Stimulated activated naive CD8-positive, alpha-beta T cell treated with anti-CD3 and anti-CD28 coated beads, Interleukin-15, amount 100 ng/mL, for 72 hours (primary cell): Measurements from ENCODE around the gene GFY.
A peak's percentile ranks its signal among the peaks of the same experiment; 100 is the strongest.

ENCODE experiments used
- ATAC-seq: fragments of 150-1000 bp; cut with Tn5 transposase; 2 replicates; pipeline ENCODE4 v1.10.0; 2021; ENCODE audit warnings: mild to moderate bottlenecking, moderate library complexity
- DNase-seq, 2 donors: peaks; one replicate each; pipeline ENCODE4 v3.0.0; 2021 to 2022
- H3K27ac Mint-ChIP-seq, 2 donors: one replicate each; pipeline ENCODE4 v1.8.0; 2022; ENCODE audit warnings: mild to moderate bottlenecking in 2 of 2, mixed read lengths in 2 of 2, moderate library complexity in 2 of 2
- H3K27me3 Mint-ChIP-seq: one replicate; pipeline ENCODE4 v1.8.0; 2022; ENCODE audit warnings: mixed read lengths
- H3K4me1 Mint-ChIP-seq: one replicate; pipeline ENCODE4 v1.8.0; 2022; ENCODE audit warnings: mild to moderate bottlenecking, mixed read lengths
- H3K4me3 Mint-ChIP-seq, 2 donors: one replicate each; pipeline ENCODE4 v1.8.0; 2022; ENCODE audit warnings: mild to moderate bottlenecking in 2 of 2, mixed read lengths in 2 of 2, moderate library complexity in 1 of 2
- H3K9me3 Mint-ChIP-seq, 2 donors: one replicate each; pipeline ENCODE4 v1.8.0; 2022; ENCODE audit warnings: mixed read lengths in 2 of 2

GFY gene

GRCh38 chr19:49398931-49399330 lies 26.3 kb upstream of the GFY start:
- DNase-seq (no peak), ATAC-seq (no peak)
- H3K9me3 Mint-ChIP-seq = no peaks in the 10 kb centered on the region
- H3K4me3 Mint-ChIP-seq = no peak overlapping the region
- peak overlapping the region in 1 of 2 donors; percentile 81 for H3K27ac Mint-ChIP-seq
- H3K27me3 Mint-ChIP-seq = no peaks in the 10 kb centered on the region
- H3K4me1 Mint-ChIP-seq = peaks cover 28% of the 10 kb centered on the region

- no peak overlapping the region for H3K4me3 Mint-ChIP-seq
- no peaks in the 10 kb centered on the region for H3K9me3 Mint-ChIP-seq
- no peak overlapping the region for H3K27ac Mint-ChIP-seq
- no peak for ATAC-seq
- peaks cover 31% of the 10 kb centered on the region for H3K4me1 Mint-ChIP-seq
- no peak for DNase-seq
- H3K27me3 Mint-ChIP-seq = no peaks in the 10 kb centered on the region
These were observed 25.2 kb upstream of the GFY start for GRCh38 chr19:49400029-49400428.

- H3K4me1 Mint-ChIP-seq = peaks cover 35% of the 10 kb centered on the region
- H3K4me3 Mint-ChIP-seq = no peak overlapping the region
- no peak for DNase-seq
- H3K9me3 Mint-ChIP-seq = no peaks in the 10 kb centered on the region
- no peak for ATAC-seq
- H3K27ac Mint-ChIP-seq = peak overlapping the region in 1 of 2 donors; percentile 55
- H3K27me3 Mint-ChIP-seq = no peaks in the 10 kb centered on the region
These were observed 21.6 kb upstream of the GFY start for GRCh38 chr19:49403404-49404187.

- no peak for ATAC-seq
- no peak overlapping the region for H3K27ac Mint-ChIP-seq
- no peak overlapping the region for H3K4me3 Mint-ChIP-seq
- H3K27me3 Mint-ChIP-seq = no peaks in the 10 kb centered on the region
- no peak for DNase-seq
- H3K9me3 Mint-ChIP-seq = no peaks in the 10 kb centered on the region
- H3K4me1 Mint-ChIP-seq = peaks cover 53% of the 10 kb centered on the region
These were observed 18.1 kb upstream of the GFY start for GRCh38 chr19:49407079-49407478.

GRCh38 chr19:49407482-49408015 lies 17.6 kb upstream of the GFY start:
- DNase-seq = no peak
- ATAC-seq = no peak
- Mint-ChIP-seq H3K27me3 (no peaks in the 10 kb centered on the region), H3K4me3 (no peak overlapping the region), H3K9me3 (no peaks in the 10 kb centered on the region), H3K27ac (no peak overlapping the region), H3K4me1 (peaks cover 55% of the 10 kb centered on the region)

- ATAC-seq (no peak), DNase-seq (no peak)
- Mint-ChIP-seq H3K4me1 (peaks cover 49% of the 10 kb centered on the region), H3K4me3 (peak overlapping the region; percentile 58), H3K27me3 (no peaks in the 10 kb centered on the region), H3K9me3 (no peaks in the 10 kb centered on the region), H3K27ac (peak overlapping the region; percentile 90 to 92)
These were observed 16.3 kb upstream of the GFY start for GRCh38 chr19:49408816-49409440.

- Mint-ChIP-seq H3K27me3 (no peaks in the 10 kb centered on the region), H3K4me1 (peaks cover 46% of the 10 kb centered on the region), H3K4me3 (peak overlapping the region; percentile 58), H3K9me3 (no peaks in the 10 kb centered on the region), H3K27ac (peak overlapping the region; percentile 62 to 92)
- ATAC-seq = peak; percentile 75
- DNase-seq = no peak
These were observed 15.7 kb upstream of the GFY start for GRCh38 chr19:49409441-49410029.

- DNase-seq (no peak), ATAC-seq (no peak)
- H3K9me3 Mint-ChIP-seq = no peaks in the 10 kb centered on the region
- H3K27ac Mint-ChIP-seq = peak overlapping the region in 1 of 2 donors; percentile 16
- H3K27me3 Mint-ChIP-seq = peaks cover 3% of the 10 kb centered on the region
- H3K4me3 Mint-ChIP-seq = no peak overlapping the region
- peaks cover 46% of the 10 kb centered on the region for H3K4me1 Mint-ChIP-seq
These were observed 13.4 kb upstream of the GFY start for GRCh38 chr19:49411681-49412326.

GRCh38 chr19:49413348-49413747 lies 11.8 kb upstream of the GFY start:
- H3K27ac Mint-ChIP-seq = no peak overlapping the region
- DNase-seq = no peak
- H3K27me3 Mint-ChIP-seq = peaks cover 18% of the 10 kb centered on the region
- no peaks in the 10 kb centered on the region for H3K9me3 Mint-ChIP-seq
- peaks cover 36% of the 10 kb centered on the region for H3K4me1 Mint-ChIP-seq
- no peak overlapping the region for H3K4me3 Mint-ChIP-seq
- no peak for ATAC-seq

GRCh38 chr19:49414256-49414655 lies 10.9 kb upstream of the GFY start:
- H3K4me3 Mint-ChIP-seq = no peak overlapping the region
- H3K27me3 Mint-ChIP-seq = peaks cover 27% of the 10 kb centered on the region
- ATAC-seq (no peak), DNase-seq (no peak)
- H3K4me1 Mint-ChIP-seq = peaks cover 27% of the 10 kb centered on the region
- no peak overlapping the region for H3K27ac Mint-ChIP-seq
- H3K9me3 Mint-ChIP-seq = no peaks in the 10 kb centered on the region

GRCh38 chr19:49415102-49415809 lies 9.9 kb upstream of the GFY start:
- no peaks in the 10 kb centered on the region for H3K9me3 Mint-ChIP-seq
- ATAC-seq = no peak
- peaks cover 17% of the 10 kb centered on the region for H3K4me1 Mint-ChIP-seq
- H3K27me3 Mint-ChIP-seq = peaks cover 37% of the 10 kb centered on the region
- no peak overlapping the region for H3K4me3 Mint-ChIP-seq
- H3K27ac Mint-ChIP-seq = peak overlapping the region in 1 of 2 donors; percentile 75
- DNase-seq = no peak

GRCh38 chr19:49415810-49416200 lies 9.4 kb upstream of the GFY start:
- no peak for DNase-seq
- Mint-ChIP-seq H3K9me3 (no peaks in the 10 kb centered on the region), H3K27ac (no peak overlapping the region), H3K27me3 (peaks cover 43% of the 10 kb centered on the region), H3K4me1 (peaks cover 18% of the 10 kb centered on the region), H3K4me3 (no peak overlapping the region)
- no peak for ATAC-seq

- Mint-ChIP-seq H3K4me1 (peaks cover 18% of the 10 kb centered on the region), H3K27me3 (peaks cover 55% of the 10 kb centered on the region), H3K4me3 (no peak overlapping the region), H3K9me3 (no peaks in the 10 kb centered on the region), H3K27ac (no peak overlapping the region)
- no peak for DNase-seq
- ATAC-seq = no peak
These were observed 8.1 kb upstream of the GFY start for GRCh38 chr19:49417088-49417487.

GRCh38 chr19:49418511-49418910 lies 6.7 kb upstream of the GFY start:
- Mint-ChIP-seq H3K9me3 (no peaks in the 10 kb centered on the region), H3K4me3 (no peak overlapping the region), H3K27ac (no peak overlapping the region), H3K27me3 (peaks cover 70% of the 10 kb centered on the region), H3K4me1 (peaks cover 29% of the 10 kb centered on the region)
- ATAC-seq (no peak), DNase-seq (no peak)

- peaks cover 36% of the 10 kb centered on the region for H3K4me1 Mint-ChIP-seq
- DNase-seq = no peak
- peaks cover 76% of the 10 kb centered on the region for H3K27me3 Mint-ChIP-seq
These were observed 6.0 kb upstream of the GFY start for GRCh38 chr19:49419173-49419572.

More at GRCh38 chr19:49419173-49419572, 6.0 kb upstream of the GFY start:
- ATAC-seq = no peak
- Mint-ChIP-seq H3K27ac (no peak overlapping the region), H3K4me3 (no peak overlapping the region), H3K9me3 (no peaks in the 10 kb centered on the region)
